Activated naive CD8-positive, alpha-beta T cell treated with anti-CD3 and anti-CD28 coated beads, Interleukin-2, amount 50 U/mL, for 24 hours (primary cell): ENCODE results near the gene KLF14.

Source experiments
- ATAC-seq: fragments of 150-1000 bp; cut with Tn5 transposase; one replicate; pipeline ENCODE4 v1.10.0; 2021
- DNase-seq: peaks from one replicate; pipeline ENCODE4 v3.0.0; 2021
- H3K27ac Mint-ChIP-seq: one replicate; pipeline ENCODE4 v1.8.0; 2021; ENCODE audit warnings: mild to moderate bottlenecking, mixed read lengths
- H3K27me3 Mint-ChIP-seq: one replicate; pipeline ENCODE4 v1.8.0; 2021; ENCODE audit warnings: mixed read lengths
- H3K36me3 Mint-ChIP-seq: one replicate; pipeline ENCODE4 v1.8.0; 2021; ENCODE audit warnings: low read depth, mixed read lengths
- H3K4me1 Mint-ChIP-seq: one replicate; pipeline ENCODE4 v1.8.0; 2021; ENCODE audit warnings: mixed read lengths
- H3K4me3 Mint-ChIP-seq: one replicate; pipeline ENCODE4 v1.8.0; 2021; ENCODE audit warnings: mild to moderate bottlenecking, moderate library complexity, mixed read lengths
- H3K9me3 Mint-ChIP-seq: one replicate; pipeline ENCODE4 v1.8.0; 2021; ENCODE audit warnings: mixed read lengths

Gene KLF14

GRCh38 chr7:130734815-130735716, 1.1 kb upstream of the KLF14 start:
- no peak for DNase-seq

DNA sequence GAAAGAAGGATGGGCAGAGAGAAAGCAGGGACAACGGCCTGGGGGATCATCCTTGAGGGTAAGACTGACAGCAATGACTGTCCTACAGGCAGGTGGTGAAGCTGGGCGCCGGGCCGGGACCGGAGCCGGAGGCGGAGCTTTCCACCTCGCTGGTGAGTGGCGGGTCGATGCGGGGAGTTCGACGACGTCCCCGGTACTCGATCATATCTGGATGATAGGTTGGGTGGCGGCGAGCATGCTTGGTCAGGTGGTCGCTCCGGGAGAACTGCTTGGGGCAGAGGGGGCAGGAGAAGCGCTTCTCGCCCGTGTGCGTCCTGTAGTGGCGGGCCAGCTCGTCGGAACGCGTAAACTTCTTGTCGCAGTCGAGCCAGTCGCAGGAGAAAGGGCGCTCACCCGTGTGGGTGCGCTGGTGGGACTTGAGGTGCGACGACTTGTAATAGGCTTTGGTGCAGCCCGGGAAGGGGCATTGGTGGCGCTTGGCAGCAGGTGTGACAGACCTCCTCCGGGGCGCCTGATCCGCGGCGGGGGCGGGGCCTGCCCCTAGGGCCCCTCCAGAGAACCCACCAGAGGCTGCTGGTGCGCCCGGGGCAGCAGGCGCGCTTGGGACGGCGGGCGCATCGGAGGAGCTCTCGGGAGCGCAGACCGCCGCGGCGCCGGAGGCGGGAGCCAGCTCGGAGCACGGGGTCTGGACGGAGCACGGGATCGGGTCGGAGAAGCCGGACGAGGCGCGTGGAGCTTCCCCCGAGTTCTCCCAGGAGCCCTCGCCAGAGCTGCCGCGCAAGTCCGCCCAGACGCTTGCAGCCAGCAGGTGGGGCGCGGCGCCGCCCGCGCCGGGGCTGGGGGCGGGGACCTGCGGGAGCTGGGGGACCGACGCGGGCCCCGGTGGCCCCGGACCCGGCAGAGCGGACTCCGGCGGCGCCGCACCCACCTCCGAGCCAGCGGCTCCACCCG, 752 bp downstream of the KLF14 start:
- DNase-seq (peak; percentile 31), ATAC-seq (peak; percentile 40)
- H3K4me1 Mint-ChIP-seq, result peaks cover 16% of the 10 kb centered on the region
- no peaks in the 10 kb centered on the region for H3K9me3 Mint-ChIP-seq
- peak overlapping the region; percentile 64 for H3K4me3 Mint-ChIP-seq
- peaks cover 83% of the 10 kb centered on the region for H3K27me3 Mint-ChIP-seq
- H3K27ac Mint-ChIP-seq, result no peak overlapping the region
- peaks cover 14% of the 10 kb centered on the region for H3K36me3 Mint-ChIP-seq

More at GRCh38 chr7:130734815-130735716, 1.1 kb upstream of the KLF14 start:
- no peak overlapping the region for H3K27ac Mint-ChIP-seq
- ATAC-seq, result no peak
- no peaks in the 10 kb centered on the region for H3K9me3 Mint-ChIP-seq
- peaks cover 14% of the 10 kb centered on the region for H3K36me3 Mint-ChIP-seq
- H3K4me1 Mint-ChIP-seq, result peaks cover 16% of the 10 kb centered on the region
- peak overlapping the region; percentile 82 for H3K4me3 Mint-ChIP-seq
- H3K27me3 Mint-ChIP-seq, result peaks cover 71% of the 10 kb centered on the region

DNA sequence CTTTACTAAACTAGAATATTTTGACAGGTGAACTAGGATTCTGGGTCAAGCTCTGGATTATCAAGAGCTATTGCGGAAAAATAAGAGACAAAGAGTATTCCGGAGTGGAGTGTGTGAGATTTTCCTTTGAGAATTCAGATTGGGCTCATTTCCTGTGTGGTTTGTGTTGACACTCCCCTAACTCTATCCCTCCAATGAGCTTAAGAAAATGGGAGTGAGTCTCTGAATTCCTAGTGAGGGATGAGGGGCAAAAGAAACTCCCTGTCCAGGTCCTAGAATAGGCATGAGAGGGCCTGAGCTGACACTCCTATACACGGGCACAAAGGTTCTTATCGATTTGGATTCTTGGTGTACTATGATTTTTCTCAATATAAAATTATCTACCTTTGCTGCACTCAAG, 10.2 kb downstream of the KLF14 start:
- Mint-ChIP-seq H3K27me3 (peaks cover 31% of the 10 kb centered on the region), H3K9me3 (no peaks in the 10 kb centered on the region), H3K27ac (no peak overlapping the region), H3K4me3 (no peak overlapping the region), H3K36me3 (no peaks in the 10 kb centered on the region), H3K4me1 (no peaks in the 10 kb centered on the region)
- DNase-seq (no peak), ATAC-seq (no peak)

GRCh38 chr7:130721486-130722277, 12.3 kb downstream of the KLF14 start:
- H3K27ac Mint-ChIP-seq, result no peak overlapping the region
- H3K9me3 Mint-ChIP-seq, result no peaks in the 10 kb centered on the region
- H3K27me3 Mint-ChIP-seq, result peaks cover 18% of the 10 kb centered on the region
- DNase-seq (peak; percentile 26), ATAC-seq (no peak)
- no peaks in the 10 kb centered on the region for H3K36me3 Mint-ChIP-seq
- H3K4me1 Mint-ChIP-seq, result no peaks in the 10 kb centered on the region
- no peak overlapping the region for H3K4me3 Mint-ChIP-seq

DNA sequence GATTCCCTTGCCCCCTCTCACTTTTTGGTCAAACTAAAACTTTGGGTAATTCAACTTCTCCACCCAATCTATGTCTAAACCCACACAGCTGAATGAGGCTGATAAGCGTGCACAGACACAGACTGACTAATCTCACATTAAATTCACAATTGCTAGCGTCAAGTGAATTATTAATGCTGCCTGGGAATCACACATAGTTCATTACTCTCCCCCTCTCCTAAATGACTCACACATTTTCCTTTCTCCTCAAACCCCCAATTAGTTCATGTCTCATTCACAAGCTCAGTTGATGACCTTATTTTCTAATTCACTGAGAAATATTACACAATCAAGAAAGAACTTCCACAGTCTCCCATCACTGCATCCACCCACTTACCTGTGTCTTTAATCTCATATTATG, 14.5 kb downstream of the KLF14 start:
- DNase-seq, result no peak
- no peak for ATAC-seq
- Mint-ChIP-seq H3K27ac (no peak overlapping the region), H3K4me1 (no peaks in the 10 kb centered on the region), H3K4me3 (no peak overlapping the region), H3K27me3 (peaks cover 15% of the 10 kb centered on the region), H3K36me3 (no peaks in the 10 kb centered on the region), H3K9me3 (no peaks in the 10 kb centered on the region)

- ATAC-seq, result no peak
- no peaks in the 10 kb centered on the region for H3K36me3 Mint-ChIP-seq
- no peaks in the 10 kb centered on the region for H3K4me1 Mint-ChIP-seq
Measured at GRCh38 chr7:130712416-130712815, 21.6 kb downstream of the KLF14 start.

DNA sequence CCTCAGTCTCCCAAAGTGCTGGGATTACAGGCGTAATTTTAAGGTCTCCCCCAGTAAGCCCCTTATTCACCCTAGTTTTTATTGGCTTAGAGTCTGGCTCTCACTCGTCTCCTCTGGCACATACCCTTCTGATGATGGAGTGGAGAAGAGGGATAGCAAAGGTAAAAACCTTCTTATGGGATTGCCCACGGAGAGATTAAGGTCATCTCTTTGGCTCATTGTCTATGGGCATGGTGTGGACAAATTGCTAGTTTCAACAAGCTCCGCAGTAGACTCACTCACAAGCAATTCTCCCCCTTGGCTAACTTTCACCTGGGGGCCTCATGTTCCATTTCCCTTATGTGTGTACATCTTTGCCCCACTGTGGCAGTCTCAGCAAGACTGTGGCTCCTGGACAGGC, 25.2 kb downstream of the KLF14 start:
- Mint-ChIP-seq H3K9me3 (peaks cover 4% of the 10 kb centered on the region), H3K27me3 (peaks cover 41% of the 10 kb centered on the region), H3K4me3 (no peak overlapping the region), H3K27ac (no peak overlapping the region), H3K36me3 (no peaks in the 10 kb centered on the region), H3K4me1 (no peaks in the 10 kb centered on the region)
- no peak for DNase-seq
- ATAC-seq, result no peak

More at GRCh38 chr7:130712416-130712815, 21.6 kb downstream of the KLF14 start:
- peaks cover 27% of the 10 kb centered on the region for H3K27me3 Mint-ChIP-seq
- H3K27ac Mint-ChIP-seq, result no peak overlapping the region
- peaks cover under 1% of the 10 kb centered on the region for H3K9me3 Mint-ChIP-seq
- no peak overlapping the region for H3K4me3 Mint-ChIP-seq
- no peak for DNase-seq

DNA sequence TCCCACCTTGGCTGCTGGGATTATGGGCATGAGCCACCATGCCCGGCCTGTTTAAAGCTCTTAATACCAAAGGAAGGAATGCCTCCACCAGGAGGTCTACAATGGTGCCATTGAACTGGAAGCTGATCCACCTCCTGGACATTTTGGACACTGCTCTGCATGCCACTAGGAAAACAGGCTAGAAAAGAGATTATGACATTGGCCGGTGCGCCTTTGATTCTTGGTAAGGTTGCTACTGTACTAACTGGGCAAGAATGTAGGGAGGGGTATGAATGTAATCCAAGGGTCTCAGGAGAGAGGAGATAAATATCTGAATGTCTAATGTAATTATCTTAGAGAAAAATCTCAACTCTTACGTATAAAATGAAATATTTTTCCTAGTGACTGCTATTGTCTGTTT, 26.0 kb downstream of the KLF14 start:
- no peak overlapping the region for H3K27ac Mint-ChIP-seq
- peaks cover 4% of the 10 kb centered on the region for H3K9me3 Mint-ChIP-seq
- H3K4me3 Mint-ChIP-seq, result no peak overlapping the region
- H3K27me3 Mint-ChIP-seq, result peaks cover 39% of the 10 kb centered on the region
- DNase-seq (no peak), ATAC-seq (no peak)
- H3K36me3 Mint-ChIP-seq, result no peaks in the 10 kb centered on the region
- H3K4me1 Mint-ChIP-seq, result no peaks in the 10 kb centered on the region

GRCh38 chr7:130703851-130704250, 30.2 kb downstream of the KLF14 start:
- ATAC-seq, result no peak
- Mint-ChIP-seq H3K36me3 (no peaks in the 10 kb centered on the region), H3K27me3 (peaks cover 28% of the 10 kb centered on the region), H3K4me1 (no peaks in the 10 kb centered on the region), H3K27ac (no peak overlapping the region), H3K9me3 (peaks cover 4% of the 10 kb centered on the region), H3K4me3 (no peak overlapping the region)
- no peak for DNase-seq

DNA sequence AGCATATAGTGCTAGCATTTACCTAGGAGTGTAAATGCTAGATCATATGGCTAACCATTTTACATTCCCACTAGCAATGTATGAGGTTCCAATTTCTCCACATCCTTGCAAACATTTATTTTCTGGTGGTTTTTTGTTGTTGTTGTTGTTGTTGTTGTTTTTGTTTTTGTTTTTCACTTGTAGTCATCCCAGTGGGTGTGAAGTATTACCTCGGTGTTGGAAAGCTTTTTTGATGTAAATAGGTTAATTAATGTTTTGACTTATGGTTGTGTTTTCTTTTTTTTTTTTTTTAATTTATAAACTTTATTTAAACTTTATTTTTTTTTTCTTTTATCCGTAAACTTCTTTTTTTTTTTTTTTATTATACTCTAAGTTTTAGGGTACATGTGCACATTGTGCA, 32.4 kb downstream of the KLF14 start:
- Mint-ChIP-seq H3K27me3 (peaks cover 12% of the 10 kb centered on the region), H3K9me3 (no peaks in the 10 kb centered on the region), H3K4me1 (no peaks in the 10 kb centered on the region), H3K27ac (no peak overlapping the region), H3K4me3 (no peak overlapping the region), H3K36me3 (no peaks in the 10 kb centered on the region)
- DNase-seq, result no peak
- ATAC-seq, result no peak

- Mint-ChIP-seq H3K9me3 (no peaks in the 10 kb centered on the region), H3K4me3 (no peak overlapping the region), H3K27ac (no peak overlapping the region), H3K4me1 (no peaks in the 10 kb centered on the region), H3K36me3 (no peaks in the 10 kb centered on the region), H3K27me3 (peaks cover 6% of the 10 kb centered on the region)
- no peak for ATAC-seq
- DNase-seq, result no peak
Measured at GRCh38 chr7:130700760-130701159, 33.2 kb downstream of the KLF14 start.

- DNase-seq (no peak), ATAC-seq (peak; percentile 40)
- no peak overlapping the region for H3K27ac Mint-ChIP-seq
- H3K4me1 Mint-ChIP-seq, result no peaks in the 10 kb centered on the region
- no peaks in the 10 kb centered on the region for H3K36me3 Mint-ChIP-seq
- no peaks in the 10 kb centered on the region for H3K9me3 Mint-ChIP-seq
- H3K4me3 Mint-ChIP-seq, result no peak overlapping the region
- H3K27me3 Mint-ChIP-seq, result peaks cover 4% of the 10 kb centered on the region
Measured at GRCh38 chr7:130699686-130700085, 34.3 kb downstream of the KLF14 start.

GRCh38 chr7:130697820-130698219, 36.2 kb downstream of the KLF14 start:
- Mint-ChIP-seq H3K9me3 (no peaks in the 10 kb centered on the region), H3K27ac (no peak overlapping the region), H3K36me3 (no peaks in the 10 kb centered on the region), H3K4me1 (no peaks in the 10 kb centered on the region), H3K4me3 (no peak overlapping the region), H3K27me3 (peaks cover 3% of the 10 kb centered on the region)
- ATAC-seq (no peak), DNase-seq (no peak)

GRCh38 chr7:130695840-130696239, 38.2 kb downstream of the KLF14 start:
- Mint-ChIP-seq H3K4me1 (no peaks in the 10 kb centered on the region), H3K36me3 (no peaks in the 10 kb centered on the region), H3K27ac (no peak overlapping the region), H3K4me3 (no peak overlapping the region), H3K27me3 (no peaks in the 10 kb centered on the region), H3K9me3 (peaks cover 4% of the 10 kb centered on the region)
- DNase-seq (no peak), ATAC-seq (no peak)
